Smooth muscle cell (in vitro differentiated cells): ENCODE measurements around the gene THBS2. TPM values are rescaled to one million over a fixed set of nuclear protein-coding genes. Genes with fewer than 3 reads are reported as not detected.
A peak's percentile ranks its signal among the peaks of the same experiment; 100 is the strongest.

ENCODE experiments used
- DNase-seq: peaks from one replicate; lab custom pipeline; 2025; ENCODE audit not compliant: unreplicated experiment; lab: John Stamatoyannopoulos, UW
- H2AFZ ChIP-seq: fragments of 200-600 bp; sonication (generic); 2 replicates; pipeline ENCODE4 v1.6.0; 2016; ENCODE audit warnings: antibody characterized with exemption, low read depth, mild to moderate bottlenecking
- H3F3A ChIP-seq: fragments of 200-600 bp; sonication (generic); 2 replicates; pipeline ENCODE4 v1.6.0; 2017; ENCODE audit warnings: antibody characterized with exemption, low read depth
- H3K27ac ChIP-seq: fragments of 200-600 bp; sonication (generic); 2 replicates; pipeline ENCODE4 v1.5.1; 2016; ENCODE audit warnings: low read depth, mild to moderate bottlenecking
- H3K27me3 ChIP-seq: fragments of 200-600 bp; sonication (generic); 2 replicates; pipeline ENCODE4 v1.6.1; 2016; ENCODE audit warnings: low read depth, mild to moderate bottlenecking
- H3K36me3 ChIP-seq: fragments of 200-600 bp; sonication (generic); 2 replicates; pipeline ENCODE4 v1.5.1; 2016; ENCODE audit warnings: low read depth
- H3K4me1 ChIP-seq: fragments of 200-600 bp; sonication (generic); 2 replicates; pipeline ENCODE4 v1.5.1; 2016; ENCODE audit warnings: low read depth
- H3K4me2 ChIP-seq: fragments of 200-600 bp; sonication (generic); 2 replicates; pipeline ENCODE4 v1.6.0; 2016; ENCODE audit warnings: mild to moderate bottlenecking
- H3K4me3 ChIP-seq: fragments of 200-600 bp; sonication (generic); 2 replicates; pipeline ENCODE4 v1.5.1; 2016; ENCODE audit warnings: mild to moderate bottlenecking
- H3K79me2 ChIP-seq: fragments of 200-600 bp; sonication (generic); 2 replicates; pipeline ENCODE4 v1.6.0; 2016; ENCODE audit warnings: low read depth, mild to moderate bottlenecking
- H3K9ac ChIP-seq: fragments of 200-600 bp; sonication (generic); 2 replicates; pipeline ENCODE4 v1.6.0; 2016; ENCODE audit warnings: low read depth
- H3K9me3 ChIP-seq: fragments of 200-600 bp; sonication (generic); replicated peaks from 2 replicates; pipeline ENCODE4 v1.5.1; 2016; ENCODE audit warnings: low read depth
- H4K20me1 ChIP-seq: fragments of 200-600 bp; sonication (generic); 2 replicates; pipeline ENCODE4 v1.6.0; 2016; ENCODE audit warnings: low read depth
- CTCF ChIP-seq: fragments of 200-600 bp; sonication (generic); IDR thresholded peaks from 2 replicates; pipeline ENCODE4 v1.5.1; 2017; ENCODE audit warnings: borderline replicate concordance, mild to moderate bottlenecking, antibody characterized with exemption; ENCODE audit not compliant: insufficient read depth, poor library complexity, severe bottlenecking
- WGBS: methylation state at CpG from one replicate; pipeline ENCODE4 v1.1.7; 2016; ENCODE audit warnings: low lambda C conversion rate; 5-methylcytosine and 5-hydroxymethylcytosine counted together
- polyA plus RNA-seq: library from polyadenylated mRNA; unstranded; fragments of >200 nt; fragmentation: Nextera tagmentation; extraction: Ambion mirVana; gene quantifications from 2 replicates; pipeline ENCODE4 v1.2.1, GENCODE V29; 2016
- total RNA-seq: library from RNA; depleted of rRNA; stranded (reverse); fragments of >200 nt; gene quantifications from 2 replicates; pipeline ENCODE4 v1.2.3, GENCODE V29; 2014

Gene THBS2
- total and polyA plus RNA-seq, 2 experiments from 2014 or later: 10.1 to 13.9 TPM

- TF ChIP-seq CTCF: no peak
- no peaks in the 10 kb centered on the region for H3K27me3 ChIP-seq
- no peak overlapping the region for H2AFZ ChIP-seq
- H3K4me1 ChIP-seq: peaks cover 3% of the 10 kb centered on the region
- H3F3A ChIP-seq: no peaks in the 10 kb centered on the region
- DNase-seq: no peak
- H3K79me2 ChIP-seq: no peaks in the 10 kb centered on the region
- no peaks in the 10 kb centered on the region for H3K36me3 ChIP-seq
- no peak overlapping the region for H3K9ac ChIP-seq
- H3K4me2 ChIP-seq: no peak overlapping the region
- no peak overlapping the region for H3K4me3 ChIP-seq
- H4K20me1 ChIP-seq: no peaks in the 10 kb centered on the region
- 96% methylated on average over 15 of the region's 15 CpGs for WGBS
- H3K27ac ChIP-seq: no peak overlapping the region
- no peaks in the 10 kb centered on the region for H3K9me3 ChIP-seq
Observed at GRCh38 chr6:169175360-169175887, 78.2 kb downstream of the THBS2 start.

GRCh38 chr6:169174516-169175359, 78.9 kb downstream of the THBS2 start:
- WGBS: 76% methylated on average over 12 of the region's 28 CpGs
- Histone ChIP-seq H4K20me1 (no peaks in the 10 kb centered on the region), H3F3A (no peaks in the 10 kb centered on the region), H3K4me3 (no peak overlapping the region), H3K27me3 (no peaks in the 10 kb centered on the region), H3K4me2 (no peak overlapping the region), H3K9me3 (no peaks in the 10 kb centered on the region), H2AFZ (no peak overlapping the region), H3K9ac (no peak overlapping the region), H3K79me2 (no peaks in the 10 kb centered on the region), H3K36me3 (no peaks in the 10 kb centered on the region), H3K4me1 (peaks cover 3% of the 10 kb centered on the region), H3K27ac (peak overlapping the region; percentile 48)
- TF ChIP-seq CTCF: no peak
- no peak for DNase-seq

- 86% methylated on average over 25 of the region's 25 CpGs for WGBS
- no peak for DNase-seq
- Histone ChIP-seq H3K4me1 (peaks cover 3% of the 10 kb centered on the region), H3K79me2 (no peaks in the 10 kb centered on the region), H3K36me3 (no peaks in the 10 kb centered on the region), H3K4me3 (no peak overlapping the region), H3F3A (no peaks in the 10 kb centered on the region), H3K9me3 (no peaks in the 10 kb centered on the region), H4K20me1 (no peaks in the 10 kb centered on the region), H3K27me3 (no peaks in the 10 kb centered on the region), H3K27ac (peak overlapping the region; percentile 48), H2AFZ (no peak overlapping the region), H3K9ac (no peak overlapping the region), H3K4me2 (peak overlapping the region; percentile 38)
- TF ChIP-seq CTCF: no peak
Observed at GRCh38 chr6:169173532-169174268, 79.9 kb downstream of the THBS2 start.
